HepG2 (cell line): ENCODE measurements around the gene SP6. TPM values are rescaled to one million over a fixed set of nuclear protein-coding genes. Genes with fewer than 3 reads are reported as not detected.
A peak's percentile ranks its signal among the peaks of the same experiment; 100 is the strongest.

ENCODE experiments used
- ATAC-seq: fragments of 200-7000 bp; cut with Tn5 transposase; 3 replicates; pipeline ENCODE4 v1.9.1; 2020; ENCODE audit warnings: mild to moderate bottlenecking, moderate library complexity
- BruUV-seq: library from RNA; stranded (reverse); fragments of 400-500 nt; replicated peaks from 2 replicates; lab custom pipeline; 2021; lab: Mats Ljungman, UMichigan
- CTCF ChIA-PET: fragments of 300-600 bp; formaldehyde crosslinking; extraction: SDS; loops from one replicate; lab custom pipeline; 2021; ENCODE audit warnings: low total read pairs, inconsistent platforms, low intra/inter-chr PET ratio; lab: Yijun Ruan, JAX
- POLR2A ChIA-PET: fragments of 350-600 bp; sonication (Branson Sonifier 250); formaldehyde crosslinking; loops from one replicate; lab custom pipeline; 2020; ENCODE audit warnings: antibody characterized with exemption, inconsistent platforms; lab: Yijun Ruan, JAX
- DNase-seq: peaks from one replicate; pipeline ENCODE4 v3.0.0-alpha.2; 2015; ENCODE audit warnings: low spot score
- FAIRE-seq: peaks from 3 replicates; lab custom pipeline; 2011; peaks lifted over from hg19 to GRCh38; lab: Jason Lieb, UNC
- H2AFZ ChIP-seq: one replicate; pipeline ENCODE4 v1.6.1; 2011; ENCODE audit warnings: low read length, inconsistent platforms
- H3K27ac ChIP-seq: fragments of 300-600 bp; 3 replicates; pipeline ENCODE4 v1.8.0; 2011; ENCODE audit warnings: mixed run types, mild to moderate bottlenecking, mixed read lengths, low read length, inconsistent platforms; ENCODE audit not compliant: insufficient read depth; ENCODE audit errors: extremely low read length
- H3K27me3 ChIP-seq, 2 experiments: fragments of 200-600 bp in 1 of 2; 2 replicates in 1 of 2; 3 replicates in 1 of 2; pipeline versions ENCODE4 v1.6.0 to v1.8.0; 2011; ENCODE audit warnings: low read length in 2 of 2, mild to moderate bottlenecking in 2 of 2, moderate library complexity in 2 of 2, inconsistent platforms in 1 of 2; ENCODE audit not compliant: insufficient read depth in 2 of 2, control insufficient read depth in 1 of 2
- H3K36me3 ChIP-seq, 2 experiments: fragments of 200-600 bp in 1 of 2; replicated peaks in 1 of 2; 2 replicates in 1 of 2; 3 replicates in 1 of 2; pipeline versions ENCODE4 v1.5.1 to v1.8.0; 2011; ENCODE audit warnings: low read length in 2 of 2, inconsistent platforms in 1 of 2; ENCODE audit not compliant: insufficient read depth in 2 of 2, control insufficient read depth in 1 of 2
- H3K4me1 ChIP-seq: 2 replicates; pipeline ENCODE4 v1.5.1; 2012; ENCODE audit warnings: low read length, inconsistent platforms; ENCODE audit not compliant: insufficient read depth
- H3K4me2 ChIP-seq: 2 replicates; pipeline ENCODE4 v1.6.0; 2011; ENCODE audit warnings: low read depth, low read length, inconsistent platforms
- H3K4me3 ChIP-seq, 3 experiments: fragments of 200-600 bp in 1 of 3; sonication (generic), shearing (Covaris generic) in 1 of 3; replicated peaks in 1 of 3; 2 replicates each; pipeline ENCODE4 v1.5.1; 2011 to 2016; ENCODE audit warnings: low read length in 3 of 3, inconsistent platforms in 2 of 3, low read depth in 2 of 3, mild to moderate bottlenecking in 2 of 3, control low read depth in 1 of 3, mixed read lengths in 1 of 3; ENCODE audit not compliant: insufficient read depth in 1 of 3
- H3K79me2 ChIP-seq: one replicate; pipeline ENCODE4 v1.6.1; 2011; ENCODE audit warnings: low read length, inconsistent platforms; ENCODE audit not compliant: insufficient read depth
- H3K9ac ChIP-seq: 2 replicates; pipeline ENCODE4 v1.6.0; 2011; ENCODE audit warnings: mild to moderate bottlenecking, low read depth, low read length, inconsistent platforms; ENCODE audit not compliant: insufficient read depth
- H3K9me3 ChIP-seq: 2 replicates; pipeline ENCODE4 v1.5.1; 2012; ENCODE audit warnings: mild to moderate bottlenecking, low read length
- H4K20me1 ChIP-seq: 2 replicates; pipeline ENCODE4 v1.6.0; 2011; ENCODE audit warnings: inconsistent platforms, mild to moderate bottlenecking, low read length, moderate library complexity; ENCODE audit not compliant: insufficient read depth
- ZNF180 ChIP-seq: sonication (generic); formaldehyde crosslinking; IDR thresholded peaks from 2 replicates; pipeline ENCODE4 v1.4.0; 2020; ENCODE audit warnings: low read depth, missing genetic modification reagents, borderline replicate concordance
- WGBS: methylation state at CpG from one replicate; pipeline ENCODE4 v1.1.6; 2017; ENCODE audit warnings: low lambda C conversion rate; 5-methylcytosine and 5-hydroxymethylcytosine counted together
- in situ Hi-C: cut with HindIII; loops from 2 replicates; pipeline ENCODE4 v1.10.0; 2017; ENCODE audit warnings: low pct_unique_long_range_greater_than_20kb; ENCODE audit not compliant: extremely low pct_ligation_motif_present
- intact Hi-C: fragments of 100-400 bp; cut with micrococcal nuclease; formaldehyde crosslinking; loops from one replicate; pipeline ENCODE4 v1.10.0; 2022; ENCODE audit not compliant: unreplicated experiment
- polyA plus RNA-seq, 8 experiments: library from polyadenylated mRNA; depleted of rRNA in 3 of 8; stranded (reverse) in 7 of 8; unstranded in 1 of 8; fragments of >200 nt; fragmentation: Illumina TruSeq in 4 of 8; extraction: Trizol in 4 of 8; gene quantifications; 2 replicates each; pipeline versions ENCODE4 v1.2.1 to v1.2.3, GENCODE V29; 2011 to 2016; ENCODE audit warnings: low read depth in 4 of 8, missing spikeins in 1 of 8, mixed read lengths in 1 of 8; ENCODE audit not compliant: insufficient read depth in 1 of 8
- total RNA-seq, 5 experiments: library from RNA; depleted of rRNA; stranded (reverse); fragments of >200 nt; fragmentation: Illumina TruSeq; extraction: Trizol; gene quantifications; 2 replicates each; pipeline ENCODE4 v1.2.3, GENCODE V29; 2016; ENCODE audit warnings: low read depth in 1 of 5
- TF ChIP-seq, protein P1 (sequence below): sonication (generic); formaldehyde crosslinking; IDR thresholded peaks from 2 replicates; pipeline ENCODE4 v1.5.1; 2020; ENCODE audit warnings: mild to moderate bottlenecking, missing genetic modification reagents, moderate library complexity

The SP6 gene
- total and polyA plus RNA-seq, 2 of the 13 experiments (the other 11 are each of a cell fraction or from before 2014, with no cell fraction given), result 0.07 TPM

DNA sequence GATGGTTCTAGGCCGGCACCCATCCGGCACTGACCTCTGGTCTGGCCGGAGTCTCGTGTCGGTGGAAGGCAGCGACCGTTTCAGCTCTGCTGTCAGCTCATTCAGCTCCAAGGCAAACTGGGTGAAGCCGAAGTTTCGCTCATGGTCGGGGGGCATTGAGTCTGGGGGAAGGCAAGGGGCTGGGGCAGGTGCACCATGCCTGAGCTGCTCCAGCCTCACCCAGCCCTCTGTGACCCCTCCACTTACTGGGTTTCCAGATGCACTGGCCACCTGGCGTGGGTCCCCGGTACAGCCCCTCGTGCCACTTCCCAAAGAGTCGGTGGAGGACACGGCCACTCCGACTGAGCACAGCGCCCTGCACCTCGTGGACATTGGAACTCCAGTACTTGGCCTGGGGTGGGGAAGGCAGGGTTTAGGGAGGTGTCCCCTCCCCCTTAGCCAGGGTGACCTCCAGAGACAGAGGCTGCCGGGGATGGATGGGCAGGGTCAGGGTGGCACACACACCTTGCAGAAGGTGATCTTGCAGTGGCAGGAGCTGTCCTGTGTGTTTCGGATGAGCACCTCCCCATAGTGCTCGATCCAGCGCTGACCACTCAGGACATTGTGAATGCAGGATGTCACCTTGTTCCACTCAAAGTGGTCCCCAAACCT lies 42.0 kb downstream of the SP6 start:
- H3K4me3 ChIP-seq, result no peak overlapping the region
- intact Hi-C loops, result no loop called here
- FAIRE-seq, result no peak
- peaks cover 0 to under 1% of the 10 kb centered on the region in 2 experiments; a peak in 1 of 5 replicates for H3K27me3 ChIP-seq
- H3K9me3 ChIP-seq, result no peaks in the 10 kb centered on the region
- H3K9ac ChIP-seq, result no peak overlapping the region
- WGBS, result 97% methylated on average over 13 of the region's 22 CpGs
- in situ Hi-C loops, result no loop called here
- no peaks in the 10 kb centered on the region for H4K20me1 ChIP-seq
- H3K36me3 ChIP-seq, result peaks cover 6 to 7% of the 10 kb centered on the region in 2 experiments; a peak in 3 of 5 replicates
- peaks cover 12% of the 10 kb centered on the region for H3K4me1 ChIP-seq
- ATAC-seq, result no peak
- DNase-seq, result no peak
- TF ChIP-seq ZNF180 (CRISPR knock-in tag), result no peak
- TF ChIP-seq, protein P1, sequence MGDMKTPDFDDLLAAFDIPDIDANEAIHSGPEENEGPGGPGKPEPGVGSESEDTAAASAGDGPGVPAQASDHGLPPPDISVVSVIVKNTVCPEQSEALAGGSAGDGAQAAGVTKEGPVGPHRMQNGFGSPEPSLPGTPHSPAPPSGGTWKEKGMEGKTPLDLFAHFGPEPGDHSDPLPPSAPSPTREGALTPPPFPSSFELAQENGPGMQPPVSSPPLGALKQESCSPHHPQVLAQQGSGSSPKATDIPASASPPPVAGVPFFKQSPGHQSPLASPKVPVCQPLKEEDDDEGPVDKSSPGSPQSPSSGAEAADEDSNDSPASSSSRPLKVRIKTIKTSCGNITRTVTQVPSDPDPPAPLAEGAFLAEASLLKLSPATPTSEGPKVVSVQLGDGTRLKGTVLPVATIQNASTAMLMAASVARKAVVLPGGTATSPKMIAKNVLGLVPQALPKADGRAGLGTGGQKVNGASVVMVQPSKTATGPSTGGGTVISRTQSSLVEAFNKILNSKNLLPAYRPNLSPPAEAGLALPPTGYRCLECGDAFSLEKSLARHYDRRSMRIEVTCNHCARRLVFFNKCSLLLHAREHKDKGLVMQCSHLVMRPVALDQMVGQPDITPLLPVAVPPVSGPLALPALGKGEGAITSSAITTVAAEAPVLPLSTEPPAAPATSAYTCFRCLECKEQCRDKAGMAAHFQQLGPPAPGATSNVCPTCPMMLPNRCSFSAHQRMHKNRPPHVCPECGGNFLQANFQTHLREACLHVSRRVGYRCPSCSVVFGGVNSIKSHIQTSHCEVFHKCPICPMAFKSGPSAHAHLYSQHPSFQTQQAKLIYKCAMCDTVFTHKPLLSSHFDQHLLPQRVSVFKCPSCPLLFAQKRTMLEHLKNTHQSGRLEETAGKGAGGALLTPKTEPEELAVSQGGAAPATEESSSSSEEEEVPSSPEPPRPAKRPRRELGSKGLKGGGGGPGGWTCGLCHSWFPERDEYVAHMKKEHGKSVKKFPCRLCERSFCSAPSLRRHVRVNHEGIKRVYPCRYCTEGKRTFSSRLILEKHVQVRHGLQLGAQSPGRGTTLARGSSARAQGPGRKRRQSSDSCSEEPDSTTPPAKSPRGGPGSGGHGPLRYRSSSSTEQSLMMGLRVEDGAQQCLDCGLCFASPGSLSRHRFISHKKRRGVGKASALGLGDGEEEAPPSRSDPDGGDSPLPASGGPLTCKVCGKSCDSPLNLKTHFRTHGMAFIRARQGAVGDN (CRISPR knock-in tag), result 0 out of 2 replicates have a peak, but pooled peaks have one; percentile 13
- TF ChIP-seq, all 625 proteins: peak for 1
- CTCF ChIA-PET, result no interaction called here
- no TSS peak for BruUV-seq
- H2AFZ ChIP-seq, result no peak overlapping the region
- POLR2A ChIA-PET, result no interaction called here
- no peak overlapping the region for H3K27ac ChIP-seq
- no peak overlapping the region for H3K4me2 ChIP-seq
- no peaks in the 10 kb centered on the region for H3K79me2 ChIP-seq
